Testis (tissue), 3 donors: ENCODE measurements around the gene ME3. TPM values are rescaled to one million over a fixed set of nuclear protein-coding genes. Genes with fewer than 3 reads are reported as not detected.

Experiments
- DNase-seq: peaks from one replicate; pipeline ENCODE4 v3.0.0-alpha.2; 2019
- H3K27ac ChIP-seq, 2 donors: fragments of 200-600 bp; sonication (generic); one replicate each; pipeline ENCODE4 v1.5.1; 2019
- H3K27me3 ChIP-seq: fragments of 200-600 bp; sonication (generic); one replicate; pipeline ENCODE4 v1.5.1; 2019
- H3K36me3 ChIP-seq: fragments of 200-600 bp; sonication (generic); one replicate; pipeline ENCODE4 v1.5.1; 2017; ENCODE audit warnings: low read depth; ENCODE audit errors: missing control alignments
- H3K4me1 ChIP-seq: fragments of 200-600 bp; sonication (generic); one replicate; pipeline ENCODE4 v1.5.1; 2019
- H3K4me3 ChIP-seq, 2 donors: fragments of 200-600 bp; sonication (generic); one replicate each; pipeline ENCODE4 v1.5.1; 2017 to 2019
- H3K9me3 ChIP-seq: fragments of 200-600 bp; sonication (generic); one replicate; pipeline ENCODE4 v1.5.1; 2017
- POLR2A ChIP-seq: fragments of 450-650 bp; IDR thresholded peaks from one replicate; pipeline ENCODE4 v1.6.1; 2017; ENCODE audit warnings: antibody characterized with exemption, mild to moderate bottlenecking, moderate library complexity
- WGBS, 2 donors: methylation state at CpG; one replicate each; pipeline ENCODE4 v1.1.5; 2018; 5-methylcytosine and 5-hydroxymethylcytosine counted together
- intact Hi-C: fragments of 100-400 bp; cut with DNase I; formaldehyde crosslinking; loops from one replicate; pipeline ENCODE4 v1.15.1; 2023; ENCODE audit warnings: low total_unique reads
- polyA plus RNA-seq: library from polyadenylated mRNA; stranded (reverse); fragments of 350-450 nt; fragmentation: Illumina TruSeq; extraction: RNeasy Lipid Tissue Mini Kit (QIAGEN cat#74804); gene quantifications from one replicate; pipeline ENCODE4 v1.2.3, GENCODE V29; 2014; ENCODE audit warnings: low read depth, low replicate concordance; ENCODE audit not compliant: insufficient read depth
- total RNA-seq, 2 donors: library from RNA; depleted of rRNA; stranded (reverse); fragments of >200 nt; gene quantifications; one replicate each; pipeline ENCODE4 v1.2.3, GENCODE V29; 2016
- TF ChIP-seq, protein P1 (sequence below), 3 experiments: fragments of 450-650 bp in 2 of 3; fragments of 200-600 bp in 1 of 3; sonication (generic) in 1 of 3; IDR thresholded peaks; one replicate each; pipeline ENCODE4 v1.5.1; 2016 to 2019; ENCODE audit warnings: antibody characterized with exemption in 3 of 3, mild to moderate bottlenecking in 2 of 3, moderate library complexity in 1 of 3

The ME3 gene
- total and polyA plus RNA-seq, 3 donors from 2014 or later: 26.7 to 170 (median 115) TPM

DNA sequence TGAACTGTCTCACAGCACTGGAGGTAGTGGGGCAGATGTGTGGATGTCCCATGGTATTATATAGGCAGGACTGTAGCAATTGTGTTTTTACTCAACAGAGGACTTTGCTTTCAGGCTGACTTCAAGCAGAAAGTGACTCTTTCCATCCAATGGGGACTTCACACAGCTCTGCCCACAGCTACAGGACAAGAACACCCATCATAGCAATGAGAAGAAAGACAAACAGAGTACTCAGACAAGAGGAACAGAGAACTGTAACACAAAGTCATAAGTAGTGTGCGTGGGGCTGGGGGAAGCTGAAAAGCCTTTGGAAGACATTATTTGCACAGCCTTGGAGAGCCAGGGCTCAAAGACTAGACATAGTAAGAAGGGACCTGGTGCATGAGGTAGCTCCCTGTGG, 227.4 kb downstream of the ME3 start:
- WGBS, 2 donors: 95 to 100% methylated on average over 1 of the region's 1 CpG
- Histone ChIP-seq H3K27me3 (no peaks in the 10 kb centered on the region), H3K4me1 (no peaks in the 10 kb centered on the region), H3K27ac (no peak overlapping the region), H3K36me3 (no peaks in the 10 kb centered on the region), H3K4me3 (no peak overlapping the region), H3K9me3 (no peaks in the 10 kb centered on the region)
- intact Hi-C loops: no loop called here
- TF ChIP-seq POLR2A: no peak
- TF ChIP-seq, protein P1, sequence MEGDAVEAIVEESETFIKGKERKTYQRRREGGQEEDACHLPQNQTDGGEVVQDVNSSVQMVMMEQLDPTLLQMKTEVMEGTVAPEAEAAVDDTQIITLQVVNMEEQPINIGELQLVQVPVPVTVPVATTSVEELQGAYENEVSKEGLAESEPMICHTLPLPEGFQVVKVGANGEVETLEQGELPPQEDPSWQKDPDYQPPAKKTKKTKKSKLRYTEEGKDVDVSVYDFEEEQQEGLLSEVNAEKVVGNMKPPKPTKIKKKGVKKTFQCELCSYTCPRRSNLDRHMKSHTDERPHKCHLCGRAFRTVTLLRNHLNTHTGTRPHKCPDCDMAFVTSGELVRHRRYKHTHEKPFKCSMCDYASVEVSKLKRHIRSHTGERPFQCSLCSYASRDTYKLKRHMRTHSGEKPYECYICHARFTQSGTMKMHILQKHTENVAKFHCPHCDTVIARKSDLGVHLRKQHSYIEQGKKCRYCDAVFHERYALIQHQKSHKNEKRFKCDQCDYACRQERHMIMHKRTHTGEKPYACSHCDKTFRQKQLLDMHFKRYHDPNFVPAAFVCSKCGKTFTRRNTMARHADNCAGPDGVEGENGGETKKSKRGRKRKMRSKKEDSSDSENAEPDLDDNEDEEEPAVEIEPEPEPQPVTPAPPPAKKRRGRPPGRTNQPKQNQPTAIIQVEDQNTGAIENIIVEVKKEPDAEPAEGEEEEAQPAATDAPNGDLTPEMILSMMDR (IDR thresholded peaks at IDR 0.05): no peak
- no peak for DNase-seq

DNA sequence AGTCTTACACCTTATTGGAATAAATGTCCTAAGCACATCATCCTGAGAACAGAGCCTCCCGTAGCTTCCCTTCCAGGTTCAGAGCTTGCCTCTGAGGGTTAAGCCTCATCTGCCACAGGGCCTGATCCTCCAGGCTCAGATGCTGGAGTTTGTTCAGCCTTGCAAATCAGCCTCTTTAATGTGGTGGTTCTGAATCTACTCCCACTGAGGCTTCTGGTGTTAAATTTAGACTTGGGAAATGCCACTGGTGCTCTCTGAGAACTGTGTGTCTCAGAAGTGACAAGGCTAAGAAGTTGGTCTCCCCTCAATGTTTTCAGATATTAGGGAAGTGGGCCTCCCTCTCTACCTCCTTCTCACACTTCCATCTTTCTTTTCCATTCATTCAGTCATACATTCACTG, 229.0 kb downstream of the ME3 start:
- Histone ChIP-seq H3K27ac (no peak overlapping the region), H3K27me3 (no peaks in the 10 kb centered on the region), H3K36me3 (no peaks in the 10 kb centered on the region), H3K9me3 (no peaks in the 10 kb centered on the region), H3K4me1 (no peaks in the 10 kb centered on the region), H3K4me3 (no peak overlapping the region)
- DNase-seq: no peak
- intact Hi-C loops: no loop called here
- WGBS, 2 donors: 0 to 8% methylated on average over 1 of the region's 1 CpG
- TF ChIP-seq, protein P1 (IDR thresholded peaks at IDR 0.05): no peak
- TF ChIP-seq POLR2A: no peak

DNA sequence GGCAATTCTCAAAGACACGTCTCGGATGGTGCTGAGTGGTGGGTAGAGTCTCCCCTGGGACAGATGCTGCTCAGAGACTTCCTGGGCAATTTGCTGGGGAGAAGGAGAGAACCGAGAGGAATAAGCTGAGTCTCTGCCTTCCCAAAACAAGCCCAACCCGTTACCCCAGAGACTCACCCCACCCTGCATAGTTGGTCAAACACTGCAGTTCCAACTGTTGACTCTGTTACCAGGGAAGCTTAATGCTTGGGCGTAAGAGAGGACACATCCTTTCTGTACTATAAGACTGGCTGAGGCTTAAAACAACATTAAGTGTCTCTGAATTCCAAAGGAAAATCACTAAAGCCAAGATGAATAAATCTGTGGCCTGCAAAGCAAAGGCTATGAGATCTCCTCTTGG, 229.6 kb downstream of the ME3 start:
- intact Hi-C loops: no loop called here
- 78 to 84% methylated on average over 3 to 5 of the region's 5 CpGs for WGBS, 2 donors
- no peak overlapping the region for H3K27ac ChIP-seq

DNA sequence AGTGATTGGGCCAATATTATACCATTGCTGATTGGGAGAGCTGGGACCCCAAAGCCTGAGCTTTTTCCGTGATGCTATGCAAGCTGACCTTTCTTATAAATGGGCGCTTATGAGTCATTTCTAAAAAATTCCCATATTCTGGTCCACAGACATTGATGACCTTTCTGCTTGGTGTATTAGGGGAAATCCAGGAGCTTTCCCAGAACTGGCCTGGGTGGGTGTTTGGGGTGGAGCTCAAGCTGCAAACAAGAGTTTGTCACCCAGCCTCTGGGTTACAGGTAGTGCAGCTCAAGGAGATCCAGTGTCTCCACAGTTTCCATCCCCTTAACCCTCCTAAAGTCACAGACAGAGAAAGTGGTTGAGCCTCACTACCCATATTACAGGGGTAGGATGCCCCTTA, 230.0 kb downstream of the ME3 start:
- intact Hi-C loops: no loop called here
- no peaks in the 10 kb centered on the region for H3K36me3 ChIP-seq

More for the DNA sequence above, 229.6 kb downstream of the ME3 start:
- no peak for DNase-seq
- H3K36me3 ChIP-seq: no peaks in the 10 kb centered on the region
- H3K4me3 ChIP-seq: no peak overlapping the region
- TF ChIP-seq, protein P1 (IDR thresholded peaks at IDR 0.05): no peak
- TF ChIP-seq POLR2A: no peak
- no peaks in the 10 kb centered on the region for H3K9me3 ChIP-seq
- H3K4me1 ChIP-seq: no peaks in the 10 kb centered on the region
- H3K27me3 ChIP-seq: no peaks in the 10 kb centered on the region

DNA sequence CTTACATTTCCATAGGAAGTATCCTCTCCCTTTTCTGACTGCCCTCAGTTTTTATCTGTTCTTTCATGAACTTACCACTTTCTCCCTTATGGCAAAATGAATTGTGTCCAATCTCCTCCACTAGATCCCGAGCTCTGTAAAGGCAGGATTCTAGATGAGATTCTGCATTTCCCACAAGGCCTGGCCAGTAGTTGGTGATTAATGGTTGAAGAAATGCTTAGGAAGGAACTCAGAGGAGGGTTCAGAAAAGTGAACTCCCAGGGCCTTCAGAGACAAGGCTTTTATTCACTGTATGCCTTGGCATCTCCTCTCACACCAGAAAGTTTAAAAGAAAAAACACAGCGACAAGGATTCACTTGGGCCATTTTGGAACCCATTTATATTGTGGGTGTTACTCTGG, 231.6 kb downstream of the ME3 start:
- no peaks in the 10 kb centered on the region for H3K36me3 ChIP-seq

More for the DNA sequence above, 230.0 kb downstream of the ME3 start:
- no peak for DNase-seq
- 77 to 93% methylated on average over 2 of the region's 2 CpGs for WGBS, 2 donors
- no peak for TF ChIP-seq POLR2A
- TF ChIP-seq, protein P1 (IDR thresholded peaks at IDR 0.05): no peak
- H3K4me3 ChIP-seq: no peak overlapping the region
- no peaks in the 10 kb centered on the region for H3K4me1 ChIP-seq
- H3K27ac ChIP-seq: no peak overlapping the region
- no peaks in the 10 kb centered on the region for H3K9me3 ChIP-seq
- no peaks in the 10 kb centered on the region for H3K27me3 ChIP-seq

More for the DNA sequence above, 231.6 kb downstream of the ME3 start:
- no peak overlapping the region for H3K27ac ChIP-seq
- H3K4me3 ChIP-seq: no peak overlapping the region
- no peak for DNase-seq
- H3K4me1 ChIP-seq: no peaks in the 10 kb centered on the region
- no peak for TF ChIP-seq POLR2A
- TF ChIP-seq, protein P1 (IDR thresholded peaks at IDR 0.05): no peak
- no peaks in the 10 kb centered on the region for H3K9me3 ChIP-seq
- intact Hi-C loops: no loop called here
- WGBS, 2 donors: 75 to 81% methylated on average over 2 of the region's 2 CpGs
- H3K27me3 ChIP-seq: no peaks in the 10 kb centered on the region
